ENCODE measurements around the gene SDK1. TPM values are rescaled to one million over a fixed set of nuclear protein-coding genes. Genes with fewer than 3 reads are reported as not detected.
A peak's percentile ranks its signal among the peaks of the same experiment; 100 is the strongest.

Gene SDK1
- polyA plus RNA-seq, 4 donors, result 0.27 to 5.0 (median 2.1) TPM; not detected in 1

DNA sequence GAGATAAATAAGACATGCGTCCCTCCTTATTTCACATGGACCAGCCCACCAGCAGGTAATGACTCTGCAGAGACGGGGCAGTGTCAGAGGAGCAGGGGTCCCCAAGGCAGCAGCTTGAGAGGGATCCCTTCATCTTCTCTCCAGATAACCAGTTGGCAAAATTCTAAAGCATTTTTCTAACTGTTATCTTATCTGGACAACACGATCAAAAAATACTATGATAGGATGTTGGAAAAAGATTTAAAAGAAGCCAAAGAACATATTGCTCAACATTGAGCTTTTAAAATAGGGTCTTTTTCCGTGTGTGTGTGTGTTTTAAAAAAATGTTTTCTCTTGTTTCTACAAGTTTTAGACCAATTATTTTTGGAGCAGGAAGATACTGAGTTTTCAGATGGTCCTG is 641.2 kb downstream of the SDK1 start:
- Histone ChIP-seq H3K4me1 (ENCODE audit: control insufficient read depth in 3 of 3, insufficient read depth in 2 of 3, low read depth in 1 of 3, low read length in 2 of 3) (no peaks in the 10 kb centered on the region), H3K27ac (ENCODE audit: low read depth in 1 of 3, low read length in 2 of 3) (no peak overlapping the region), H3K36me3 (ENCODE audit: control insufficient read depth in 3 of 3, insufficient read depth in 2 of 3, low read depth in 1 of 3, low read length in 3 of 3) (no peaks in the 10 kb centered on the region), H3K4me3 (ENCODE audit: low read depth in 1 of 3, low read length in 3 of 3) (no peak overlapping the region), H3K9me3 (ENCODE audit: control insufficient read depth in 2 of 2, insufficient read depth in 1 of 2, low read depth in 1 of 2, low read length in 1 of 2) (peaks cover 0 to 9% of the 10 kb centered on the region in 2 donors), H3K27me3 (ENCODE audit: control insufficient read depth in 3 of 3, insufficient read depth in 3 of 3, low read length in 3 of 3) (no peaks in the 10 kb centered on the region)
- DNase-seq (no peak), FAIRE-seq (no peak)
- WGBS, 3 donors, result 56 to 74% (median 62%) methylated on average over 4 of the region's 4 CpGs

GRCh38 chr7:3942816-3943745 is 642.0 kb downstream of the SDK1 start:
- Histone ChIP-seq H3K9me3 (ENCODE audit: control insufficient read depth in 2 of 2, insufficient read depth in 1 of 2, low read depth in 1 of 2, low read length in 1 of 2) (peaks cover 0 to 9% of the 10 kb centered on the region in 2 donors), H3K27me3 (ENCODE audit: control insufficient read depth in 3 of 3, insufficient read depth in 3 of 3, low read length in 3 of 3) (no peaks in the 10 kb centered on the region), H3K4me3 (ENCODE audit: low read depth in 1 of 3, low read length in 3 of 3) (no peak overlapping the region), H3K27ac (ENCODE audit: low read depth in 1 of 3, low read length in 2 of 3) (no peak overlapping the region), H3K4me1 (ENCODE audit: control insufficient read depth in 3 of 3, insufficient read depth in 2 of 3, low read depth in 1 of 3, low read length in 2 of 3) (no peaks in the 10 kb centered on the region), H3K36me3 (ENCODE audit: control insufficient read depth in 3 of 3, insufficient read depth in 2 of 3, low read depth in 1 of 3, low read length in 3 of 3) (no peaks in the 10 kb centered on the region)
- no peak for FAIRE-seq
- WGBS, 3 donors, result 50 to 76% (median 65%) methylated on average over 28 to 30 of the region's 30 CpGs
- peak; percentile 47 to 60 for DNase-seq

DNA sequence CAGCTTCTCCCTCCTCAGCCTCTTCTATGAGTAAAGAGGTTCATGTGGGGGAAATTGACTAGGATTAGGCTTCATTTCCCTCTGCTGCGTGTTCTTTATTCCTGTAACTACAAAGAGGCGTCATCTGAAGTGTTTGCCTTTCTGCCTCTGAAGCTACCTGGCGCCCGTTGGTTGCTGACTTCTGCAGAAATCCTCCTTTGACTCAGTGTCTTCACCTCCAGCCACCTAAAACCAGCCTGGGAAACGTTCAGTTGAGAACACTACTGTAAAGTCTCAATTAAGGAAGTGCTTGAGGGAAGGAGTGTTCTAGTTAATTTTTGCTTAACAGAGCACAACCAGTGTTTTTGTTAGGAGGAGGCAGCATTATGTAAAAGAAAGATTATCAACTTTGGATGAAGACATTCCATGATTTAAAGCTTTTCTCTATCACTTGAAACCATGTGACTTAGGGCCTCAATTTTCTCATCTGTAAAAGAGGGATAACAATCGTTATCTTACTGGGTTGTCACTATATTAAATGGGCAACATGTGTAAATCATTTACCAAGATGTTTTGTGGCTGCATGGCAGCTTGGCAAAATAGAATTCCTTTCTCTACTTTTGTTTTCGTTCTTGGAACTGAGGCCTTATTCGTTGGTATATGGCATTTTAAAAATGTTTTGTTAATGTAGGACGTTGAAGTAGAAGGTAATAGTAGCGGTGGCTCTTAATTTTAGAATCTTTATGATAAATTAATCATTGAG is 642.9 kb downstream of the SDK1 start:
- DNase-seq (peak in 1 of 2 donors; percentile 20), FAIRE-seq (no peak)
- H3K4me1 ChIP-seq (ENCODE audit: control insufficient read depth in 3 of 3, insufficient read depth in 2 of 3, low read depth in 1 of 3, low read length in 2 of 3), result no peaks in the 10 kb centered on the region
- H3K27ac ChIP-seq (ENCODE audit: low read depth in 1 of 3, low read length in 2 of 3), result no peak overlapping the region
- no peaks in the 10 kb centered on the region for H3K27me3 ChIP-seq (ENCODE audit: control insufficient read depth in 3 of 3, insufficient read depth in 3 of 3, low read length in 3 of 3)
- peaks cover 0 to 9% of the 10 kb centered on the region in 2 donors for H3K9me3 ChIP-seq (ENCODE audit: control insufficient read depth in 2 of 2, insufficient read depth in 1 of 2, low read depth in 1 of 2, low read length in 1 of 2)
- no peak overlapping the region for H3K4me3 ChIP-seq (ENCODE audit: low read depth in 1 of 3, low read length in 3 of 3)
- peaks cover 0 to 2% (median 0%) of the 10 kb centered on the region in 3 donors for H3K36me3 ChIP-seq (ENCODE audit: control insufficient read depth in 3 of 3, insufficient read depth in 2 of 3, low read depth in 1 of 3, low read length in 3 of 3)
- 30 to 72% (median 43%) methylated on average over 10 of the region's 10 CpGs for WGBS, 3 donors

- 76 to 90% (median 88%) methylated on average over 16 of the region's 16 CpGs for WGBS, 3 donors
- H3K27ac ChIP-seq (ENCODE audit: low read depth in 1 of 3, low read length in 2 of 3), result no peak overlapping the region
- no peaks in the 10 kb centered on the region for H3K4me1 ChIP-seq (ENCODE audit: control insufficient read depth in 3 of 3, insufficient read depth in 2 of 3, low read depth in 1 of 3, low read length in 2 of 3)
- H3K27me3 ChIP-seq (ENCODE audit: control insufficient read depth in 3 of 3, insufficient read depth in 3 of 3, low read length in 3 of 3), result no peaks in the 10 kb centered on the region
- FAIRE-seq (no peak), DNase-seq (no peak)
- H3K4me3 ChIP-seq (ENCODE audit: low read depth in 1 of 3, low read length in 3 of 3), result no peak overlapping the region
- H3K9me3 ChIP-seq (ENCODE audit: control insufficient read depth in 2 of 2, insufficient read depth in 1 of 2, low read depth in 1 of 2, low read length in 1 of 2), result peaks cover 0 to 13% of the 10 kb centered on the region in 2 donors
- peaks cover 0 to 2% (median 0%) of the 10 kb centered on the region in 3 donors for H3K36me3 ChIP-seq (ENCODE audit: control insufficient read depth in 3 of 3, insufficient read depth in 2 of 3, low read depth in 1 of 3, low read length in 3 of 3)
Measured at GRCh38 chr7:3949242-3949640, 648.2 kb downstream of the SDK1 start.

GRCh38 chr7:3950249-3950648 is 649.2 kb downstream of the SDK1 start:
- H3K27ac ChIP-seq (ENCODE audit: low read depth in 1 of 3, low read length in 2 of 3), result no peak overlapping the region
- H3K4me3 ChIP-seq (ENCODE audit: low read depth in 1 of 3, low read length in 3 of 3), result no peak overlapping the region
- no peak for DNase-seq
- no peaks in the 10 kb centered on the region for H3K27me3 ChIP-seq (ENCODE audit: control insufficient read depth in 3 of 3, insufficient read depth in 3 of 3, low read length in 3 of 3)
- no peak for FAIRE-seq
- H3K4me1 ChIP-seq (ENCODE audit: control insufficient read depth in 3 of 3, insufficient read depth in 2 of 3, low read depth in 1 of 3, low read length in 2 of 3), result no peaks in the 10 kb centered on the region
- H3K36me3 ChIP-seq (ENCODE audit: control insufficient read depth in 3 of 3, insufficient read depth in 2 of 3, low read depth in 1 of 3, low read length in 3 of 3), result peaks cover 0 to 2% (median 0%) of the 10 kb centered on the region in 3 donors
- 91 to 92% (median 92%) methylated on average over 5 of the region's 5 CpGs for WGBS, 3 donors
- peaks cover 0 to 8% of the 10 kb centered on the region in 2 donors for H3K9me3 ChIP-seq (ENCODE audit: control insufficient read depth in 2 of 2, insufficient read depth in 1 of 2, low read depth in 1 of 2, low read length in 1 of 2)

DNA sequence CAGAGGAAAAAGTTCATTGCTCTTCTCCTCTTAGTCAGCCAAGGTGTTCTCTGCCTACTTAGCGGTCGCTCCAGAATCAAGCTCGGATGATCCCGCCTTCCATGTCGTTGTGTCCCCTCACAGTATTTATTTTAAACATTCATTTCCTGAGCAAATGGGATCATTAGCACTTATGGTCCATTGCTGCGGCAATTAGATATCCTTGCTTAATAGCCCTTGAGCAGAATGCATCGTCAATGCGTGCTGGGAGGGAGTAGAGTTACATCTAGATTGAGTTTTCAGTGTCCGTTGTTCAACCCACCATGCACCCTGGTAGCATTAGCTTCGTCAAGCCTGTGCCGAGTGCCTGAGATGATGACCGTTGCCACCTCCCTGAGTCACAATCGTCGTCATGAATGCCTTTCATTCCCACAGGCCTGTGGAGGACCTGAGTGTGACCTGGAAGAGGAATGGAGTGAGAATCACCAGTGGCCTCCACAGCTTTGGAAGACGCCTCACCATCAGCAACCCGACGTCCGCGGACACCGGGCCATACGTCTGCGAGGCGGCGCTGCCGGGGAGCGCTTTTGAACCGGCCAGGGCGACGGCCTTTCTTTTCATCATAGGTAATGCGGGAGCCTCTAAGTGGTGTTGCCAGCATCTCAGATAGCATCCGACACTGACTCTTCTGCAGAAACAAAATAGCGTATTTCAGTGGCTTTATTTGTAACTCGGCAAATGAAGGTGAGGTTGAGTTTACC is 650.4 kb downstream of the SDK1 start:
- Histone ChIP-seq H3K4me3 (ENCODE audit: low read depth in 1 of 3, low read length in 3 of 3) (no peak overlapping the region), H3K27me3 (ENCODE audit: control insufficient read depth in 3 of 3, insufficient read depth in 3 of 3, low read length in 3 of 3) (no peaks in the 10 kb centered on the region), H3K36me3 (ENCODE audit: control insufficient read depth in 3 of 3, insufficient read depth in 2 of 3, low read depth in 1 of 3, low read length in 3 of 3) (peaks cover 0 to 3% (median 0%) of the 10 kb centered on the region in 3 donors), H3K4me1 (ENCODE audit: control insufficient read depth in 3 of 3, insufficient read depth in 2 of 3, low read depth in 1 of 3, low read length in 2 of 3) (peaks cover 0 to 3% (median 0%) of the 10 kb centered on the region in 3 donors), H3K27ac (ENCODE audit: low read depth in 1 of 3, low read length in 2 of 3) (no peak overlapping the region), H3K9me3 (ENCODE audit: control insufficient read depth in 2 of 2, insufficient read depth in 1 of 2, low read depth in 1 of 2, low read length in 1 of 2) (peaks cover 0 to 3% of the 10 kb centered on the region in 2 donors)
- DNase-seq (no peak), FAIRE-seq (no peak)
- 95 to 97% (median 97%) methylated on average over 33 of the region's 33 CpGs for WGBS, 3 donors

DNA sequence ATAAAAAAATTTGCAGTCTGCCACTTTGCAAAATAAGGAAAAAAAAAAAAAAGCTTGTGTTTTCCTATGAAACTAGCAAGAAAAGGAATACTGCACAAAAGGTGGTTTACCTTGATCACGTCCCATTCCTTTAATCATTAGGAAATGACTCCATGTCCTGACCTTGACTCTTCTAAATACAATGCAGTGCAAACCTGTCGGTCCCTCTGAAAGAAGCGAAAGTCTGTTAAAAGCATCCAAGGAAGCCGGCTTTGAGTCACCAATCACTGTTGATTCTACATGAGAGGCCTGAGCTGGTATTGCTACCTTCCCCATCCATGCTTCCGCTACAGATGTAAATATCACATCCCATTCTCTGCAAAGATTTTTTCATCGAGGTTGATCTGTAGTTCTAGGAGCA is 652.1 kb downstream of the SDK1 start:
- H3K4me1 ChIP-seq (ENCODE audit: control insufficient read depth in 3 of 3, insufficient read depth in 2 of 3, low read depth in 1 of 3, low read length in 2 of 3), result peaks cover 0 to 4% (median 0%) of the 10 kb centered on the region in 3 donors
- H3K27ac ChIP-seq (ENCODE audit: low read depth in 1 of 3, low read length in 2 of 3), result no peak overlapping the region
- FAIRE-seq (no peak), DNase-seq (no peak)
- H3K36me3 ChIP-seq (ENCODE audit: control insufficient read depth in 3 of 3, insufficient read depth in 2 of 3, low read depth in 1 of 3, low read length in 3 of 3), result peaks cover 0 to 4% (median 0%) of the 10 kb centered on the region in 3 donors
- 79 to 81% (median 80%) methylated on average over 6 of the region's 6 CpGs for WGBS, 3 donors
- H3K9me3 ChIP-seq (ENCODE audit: control insufficient read depth in 2 of 2, insufficient read depth in 1 of 2, low read depth in 1 of 2, low read length in 1 of 2), result peaks cover 0 to 3% of the 10 kb centered on the region in 2 donors
- H3K4me3 ChIP-seq (ENCODE audit: low read depth in 1 of 3, low read length in 3 of 3), result no peak overlapping the region
- no peaks in the 10 kb centered on the region for H3K27me3 ChIP-seq (ENCODE audit: control insufficient read depth in 3 of 3, insufficient read depth in 3 of 3, low read length in 3 of 3)

DNA sequence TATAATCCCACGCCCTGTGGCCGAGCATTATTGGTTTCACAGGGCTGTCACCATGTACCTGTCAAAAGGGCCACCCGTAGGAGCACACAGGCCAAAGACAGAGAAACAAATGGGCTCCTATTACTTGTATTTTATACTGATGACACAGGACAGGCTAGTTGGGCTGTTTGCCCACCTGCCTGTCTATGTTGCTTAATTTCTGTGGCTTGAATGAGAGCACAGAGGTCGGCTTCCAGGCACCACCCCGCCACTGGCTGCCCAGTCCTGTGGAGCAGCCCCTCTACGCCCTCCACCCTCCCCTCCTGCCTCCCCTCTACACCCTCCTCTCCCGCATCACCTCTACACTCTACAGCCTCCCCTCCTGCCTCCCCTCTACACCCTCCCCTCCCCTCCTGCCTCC is 652.9 kb downstream of the SDK1 start:
- WGBS, 3 donors, result 78 to 82% (median 80%) methylated on average over 6 to 7 of the region's 7 CpGs
- Histone ChIP-seq H3K36me3 (ENCODE audit: control insufficient read depth in 3 of 3, insufficient read depth in 2 of 3, low read depth in 1 of 3, low read length in 3 of 3) (peaks cover 0 to 2% (median 0%) of the 10 kb centered on the region in 3 donors), H3K4me3 (ENCODE audit: low read depth in 1 of 3, low read length in 3 of 3) (no peak overlapping the region), H3K27me3 (ENCODE audit: control insufficient read depth in 3 of 3, insufficient read depth in 3 of 3, low read length in 3 of 3) (no peaks in the 10 kb centered on the region), H3K9me3 (ENCODE audit: control insufficient read depth in 2 of 2, insufficient read depth in 1 of 2, low read depth in 1 of 2, low read length in 1 of 2) (peaks cover 0 to 3% of the 10 kb centered on the region in 2 donors), H3K27ac (ENCODE audit: low read depth in 1 of 3, low read length in 2 of 3) (no peak overlapping the region), H3K4me1 (ENCODE audit: control insufficient read depth in 3 of 3, insufficient read depth in 2 of 3, low read depth in 1 of 3, low read length in 2 of 3) (peaks cover 0 to 4% (median 0%) of the 10 kb centered on the region in 3 donors)
- DNase-seq, result no peak
- no peak for FAIRE-seq

Data from small intestine (tissue), 7 donors.